Prostate gland (tissue), 2 donors: Measurements from ENCODE around the gene CFHR4. TPM values are rescaled to one million over a fixed set of nuclear protein-coding genes. Genes with fewer than 3 reads are reported as not detected.

Experiments used
- DNase-seq: peaks from one replicate; pipeline ENCODE4 v3.0.0-alpha.2; 2019; ENCODE audit warnings: low spot score
- H3K27ac ChIP-seq, 2 donors: fragments of 200-600 bp; sonication (generic); 2 replicates each; pipeline ENCODE4 v1.5.1; 2017 to 2019
- H3K27me3 ChIP-seq: fragments of 200-600 bp; sonication (generic); replicated peaks from 2 replicates; pipeline ENCODE4 v1.5.1; 2019; ENCODE audit not compliant: insufficient read depth
- H3K36me3 ChIP-seq, 2 donors: fragments of 200-600 bp; sonication (generic); 1 replicate in 1 of 2; 2 replicates in 1 of 2; pipeline versions ENCODE4 v1.5.1 to v1.8.1; 2017 to 2019
- H3K4me1 ChIP-seq: fragments of 200-600 bp; sonication (generic); replicated peaks from 2 replicates; pipeline ENCODE4 v1.5.1; 2019
- H3K4me3 ChIP-seq, 2 donors: fragments of 200-600 bp; sonication (generic); 2 replicates each; pipeline ENCODE4 v1.5.1; 2017 to 2019
- H3K9me3 ChIP-seq: fragments of 200-600 bp; sonication (generic); 2 replicates; pipeline ENCODE4 v1.5.1; 2017
- CTCF ChIP-seq, 4 experiments: fragments of 200-600 bp in 2 of 4; fragments of 450-650 bp in 2 of 4; sonication (generic) in 2 of 4; IDR thresholded peaks; 1 replicate in 3 of 4; 2 replicates in 1 of 4; pipeline ENCODE4 v1.5.1; 2016 to 2019; ENCODE audit warnings: antibody characterized with exemption in 4 of 4, mild to moderate bottlenecking in 2 of 4, moderate library complexity in 2 of 4
- POLR2A ChIP-seq: fragments of 450-650 bp; IDR thresholded peaks from one replicate; pipeline ENCODE4 v1.6.1; 2016; ENCODE audit warnings: antibody characterized with exemption, mild to moderate bottlenecking
- POLR2AphosphoS5 ChIP-seq: sonication (generic); formaldehyde crosslinking; IDR thresholded peaks from one replicate; pipeline ENCODE4 v1.6.1; 2017; ENCODE audit warnings: antibody characterized with exemption
- WGBS: methylation state at CpG from one replicate; pipeline ENCODE4 v1.1.5; 2018; 5-methylcytosine and 5-hydroxymethylcytosine counted together
- intact Hi-C: fragments of 100-400 bp; cut with DNase I; formaldehyde crosslinking; loops from one replicate; pipeline ENCODE4 v1.14.2; 2022
- total RNA-seq, 2 donors: library from RNA; depleted of rRNA; stranded (reverse); fragments of >200 nt; gene quantifications; one replicate each; pipeline ENCODE4 v1.1.0, GENCODE V29; 2016

The CFHR4 gene
- total RNA-seq, 2 donors from 2014 or later, result not detected

- no peaks in the 10 kb centered on the region for H3K27me3 ChIP-seq
- H3K9me3 ChIP-seq, result no peaks in the 10 kb centered on the region
- no peak for TF ChIP-seq CTCF (IDR thresholded peaks at IDR 0.05)
- no peak for TF ChIP-seq POLR2A
- TF ChIP-seq POLR2AphosphoS5, result no peak
- no peaks in the 10 kb centered on the region for H3K36me3 ChIP-seq
- no peak overlapping the region for H3K27ac ChIP-seq
- H3K4me3 ChIP-seq, result no peak overlapping the region
- no peaks in the 10 kb centered on the region for H3K4me1 ChIP-seq
- DNase-seq, result no peak
- WGBS, result 61% methylated on average over 3 of the region's 3 CpGs
- intact Hi-C loops, result no loop called here
These were observed 73.0 kb downstream of the CFHR4 start for GRCh38 chr1:196960854-196961253.

Other genes with a start within 250 kb of the CFHR4 start
- 10 to 100 TPM; 23.5 to 31.5 TPM for gene CFH, start 236.0 kb upstream of the CFHR4 start, total RNA-seq
- gene CFHR3, start 113.2 kb upstream of the CFHR4 start, total RNA-seq, result not detected
- not detected for gene CFHR1, start 68.3 kb upstream of the CFHR4 start, total RNA-seq
- not detected for gene CFHR2, start 55.7 kb downstream of the CFHR4 start, total RNA-seq
- not detected for gene CFHR5, start 89.5 kb downstream of the CFHR4 start, total RNA-seq
- not detected for gene F13B, start 179.2 kb downstream of the CFHR4 start, total RNA-seq